ENCODE results near the gene MYL7.

MYL7 gene

GRCh38 chr7:44145969-44146911 lies 5.1 kb upstream of the MYL7 start:
- Histone ChIP-seq H3K36me3 (ENCODE audit: control insufficient read depth, low read length) (no peaks in the 10 kb centered on the region), H4K20me1 (ENCODE audit: control insufficient read depth, insufficient read depth, low read depth, low read length) (no peaks in the 10 kb centered on the region), H3K4me2 (ENCODE audit: low read length) (no peak overlapping the region), H3K4me3 (ENCODE audit: low read length) (no peak overlapping the region), H3K9me3 (ENCODE audit: control insufficient read depth, insufficient read depth, low read length) (no peaks in the 10 kb centered on the region), H3K27me3 (ENCODE audit: control insufficient read depth, low read length) (peaks cover 3% of the 10 kb centered on the region; the same call in 1 of the 2 replicates), H3K4me1 (ENCODE audit: control insufficient read depth, low read length) (no peaks in the 10 kb centered on the region), H3K79me2 (ENCODE audit: control insufficient read depth, low read length) (no peaks in the 10 kb centered on the region), H3K9me2 (replicated peaks; ENCODE audit: control insufficient read depth, low read length) (no peaks in the 10 kb centered on the region), H3F3A (ENCODE audit: control insufficient read depth, insufficient read depth) (peaks cover 4% of the 10 kb centered on the region), H3K27ac (ENCODE audit: low read depth, low read length) (no peak overlapping the region)
- TF ChIP-seq, protein P1, sequence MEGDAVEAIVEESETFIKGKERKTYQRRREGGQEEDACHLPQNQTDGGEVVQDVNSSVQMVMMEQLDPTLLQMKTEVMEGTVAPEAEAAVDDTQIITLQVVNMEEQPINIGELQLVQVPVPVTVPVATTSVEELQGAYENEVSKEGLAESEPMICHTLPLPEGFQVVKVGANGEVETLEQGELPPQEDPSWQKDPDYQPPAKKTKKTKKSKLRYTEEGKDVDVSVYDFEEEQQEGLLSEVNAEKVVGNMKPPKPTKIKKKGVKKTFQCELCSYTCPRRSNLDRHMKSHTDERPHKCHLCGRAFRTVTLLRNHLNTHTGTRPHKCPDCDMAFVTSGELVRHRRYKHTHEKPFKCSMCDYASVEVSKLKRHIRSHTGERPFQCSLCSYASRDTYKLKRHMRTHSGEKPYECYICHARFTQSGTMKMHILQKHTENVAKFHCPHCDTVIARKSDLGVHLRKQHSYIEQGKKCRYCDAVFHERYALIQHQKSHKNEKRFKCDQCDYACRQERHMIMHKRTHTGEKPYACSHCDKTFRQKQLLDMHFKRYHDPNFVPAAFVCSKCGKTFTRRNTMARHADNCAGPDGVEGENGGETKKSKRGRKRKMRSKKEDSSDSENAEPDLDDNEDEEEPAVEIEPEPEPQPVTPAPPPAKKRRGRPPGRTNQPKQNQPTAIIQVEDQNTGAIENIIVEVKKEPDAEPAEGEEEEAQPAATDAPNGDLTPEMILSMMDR (IDR thresholded peaks at IDR 0.05; ENCODE audit: low read depth, low read length, poor library complexity, severe bottlenecking), result no peak
- TF ChIP-seq EZH2phosphoT487 (IDR thresholded peaks at IDR 0.05; ENCODE audit: borderline replicate concordance, low read length), result no peak

- no peaks in the 10 kb centered on the region for H3K4me1 ChIP-seq (ENCODE audit: control insufficient read depth, low read length)
- H3K4me2 ChIP-seq (ENCODE audit: low read length), result no peak overlapping the region
- no peaks in the 10 kb centered on the region for H3K9me2 ChIP-seq (replicated peaks; ENCODE audit: control insufficient read depth, low read length)
- H3K27me3 ChIP-seq (ENCODE audit: control insufficient read depth, low read length), result peaks cover 3% of the 10 kb centered on the region; the same call in 1 of the 2 replicates
- no peaks in the 10 kb centered on the region for H3K79me2 ChIP-seq (ENCODE audit: control insufficient read depth, low read length)
- no peaks in the 10 kb centered on the region for H3K9me3 ChIP-seq (ENCODE audit: control insufficient read depth, insufficient read depth, low read length)
- H3F3A ChIP-seq (ENCODE audit: control insufficient read depth, insufficient read depth), result peaks cover 4% of the 10 kb centered on the region
- H3K4me3 ChIP-seq (ENCODE audit: low read length), result no peak overlapping the region
- no peaks in the 10 kb centered on the region for H4K20me1 ChIP-seq (ENCODE audit: control insufficient read depth, insufficient read depth, low read depth, low read length)
- TF ChIP-seq, protein P1 (IDR thresholded peaks at IDR 0.05; ENCODE audit: low read depth, low read length, poor library complexity, severe bottlenecking), result no peak
- no peak for TF ChIP-seq EZH2phosphoT487 (IDR thresholded peaks at IDR 0.05; ENCODE audit: borderline replicate concordance, low read length)
- H3K36me3 ChIP-seq (ENCODE audit: control insufficient read depth, low read length), result no peaks in the 10 kb centered on the region
- H3K27ac ChIP-seq (ENCODE audit: low read depth, low read length), result no peak overlapping the region
These were observed 4.4 kb upstream of the MYL7 start for GRCh38 chr7:44145479-44145968.

DNA sequence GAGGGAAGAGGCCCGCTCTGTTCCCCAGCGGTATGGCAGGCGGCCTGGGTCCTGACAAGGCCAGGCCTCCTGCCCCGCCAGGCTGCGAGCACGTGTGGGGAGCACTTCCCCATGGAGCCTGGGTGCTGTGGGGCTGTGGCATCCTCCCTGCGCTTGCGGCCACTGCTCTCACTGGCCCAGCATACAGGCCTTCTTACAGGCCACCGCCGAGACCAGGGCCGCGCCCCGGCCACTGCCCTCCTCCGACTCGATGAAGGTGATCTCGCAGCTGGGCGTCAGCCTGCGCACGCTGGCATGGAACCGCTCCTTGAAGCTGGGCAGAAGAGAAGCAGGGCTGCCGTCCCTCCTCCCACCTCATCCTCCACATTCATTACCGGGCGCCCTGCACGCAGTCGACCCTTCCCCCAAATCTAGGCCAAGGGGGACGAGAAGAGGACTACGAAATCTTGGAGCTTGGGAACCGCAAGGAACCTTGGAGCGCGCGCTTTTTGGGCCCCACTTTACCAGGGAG lies 3.9 kb upstream of the MYL7 start:
- Histone ChIP-seq H3K4me2 (ENCODE audit: low read length) (no peak overlapping the region), H3K79me2 (ENCODE audit: control insufficient read depth, low read length) (no peaks in the 10 kb centered on the region), H3F3A (ENCODE audit: control insufficient read depth, insufficient read depth) (peaks cover 4% of the 10 kb centered on the region), H4K20me1 (ENCODE audit: control insufficient read depth, insufficient read depth, low read depth, low read length) (no peaks in the 10 kb centered on the region), H3K9me2 (replicated peaks; ENCODE audit: control insufficient read depth, low read length) (no peaks in the 10 kb centered on the region), H3K27ac (ENCODE audit: low read depth, low read length) (no peak overlapping the region), H3K27me3 (ENCODE audit: control insufficient read depth, low read length) (peaks cover 3% of the 10 kb centered on the region; the same call in 1 of the 2 replicates), H3K9me3 (ENCODE audit: control insufficient read depth, insufficient read depth, low read length) (no peaks in the 10 kb centered on the region), H3K36me3 (ENCODE audit: control insufficient read depth, low read length) (no peaks in the 10 kb centered on the region), H3K4me1 (ENCODE audit: control insufficient read depth, low read length) (no peaks in the 10 kb centered on the region), H3K4me3 (ENCODE audit: low read length) (no peak overlapping the region)
- TF ChIP-seq, protein P1 (IDR thresholded peaks at IDR 0.05; ENCODE audit: low read depth, low read length, poor library complexity, severe bottlenecking), result no peak
- no peak for TF ChIP-seq EZH2phosphoT487 (IDR thresholded peaks at IDR 0.05; ENCODE audit: borderline replicate concordance, low read length)

All from DOHH2 (cell line).